ENCODE data around the gene SBK2.
"Not testable (repeated sequence)": the region's sequence is repeated elsewhere in the genome, so short reads cannot be mapped to it uniquely, and the experiment has no call there.

SBK2 gene

DNA sequence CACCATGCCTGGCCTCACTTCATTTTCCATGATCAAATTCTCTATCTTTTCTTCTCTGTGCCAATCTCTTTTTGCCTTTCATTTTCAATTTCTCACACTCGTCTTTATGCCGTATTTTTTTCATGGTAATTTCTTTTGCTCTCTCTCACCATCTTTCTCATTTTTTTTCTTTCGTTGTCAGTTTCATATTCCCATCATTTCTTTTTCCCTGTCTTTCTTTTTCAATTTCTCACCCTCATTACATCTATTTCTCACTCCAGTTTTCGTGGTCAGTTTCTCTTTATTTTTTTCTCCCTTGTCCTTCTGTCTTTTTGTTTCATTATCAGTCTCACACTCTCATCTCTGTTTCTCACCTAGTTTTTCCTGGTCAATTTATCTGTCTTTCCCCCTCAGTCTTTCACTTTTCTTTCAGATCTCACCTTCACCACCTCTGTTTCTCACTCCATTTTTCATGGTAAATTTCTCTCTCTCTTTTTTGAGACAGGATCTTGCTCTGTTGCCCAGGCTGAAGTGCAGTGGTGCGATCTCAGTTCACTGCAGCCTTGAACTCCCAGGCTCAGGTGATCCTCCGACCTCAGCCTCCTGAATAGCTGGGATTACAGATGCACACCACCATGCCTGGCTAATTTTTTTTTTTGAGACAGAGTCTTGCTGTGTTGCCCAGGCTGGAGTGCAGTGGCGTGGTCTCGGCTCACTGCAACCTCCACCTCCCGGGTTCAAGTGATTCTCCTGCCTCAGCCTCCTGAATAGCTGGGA is 34.6 kb downstream of the SBK2 start:
- no peak for DNase-seq (ENCODE audit: low read depth in 2 of 2)

DNA sequence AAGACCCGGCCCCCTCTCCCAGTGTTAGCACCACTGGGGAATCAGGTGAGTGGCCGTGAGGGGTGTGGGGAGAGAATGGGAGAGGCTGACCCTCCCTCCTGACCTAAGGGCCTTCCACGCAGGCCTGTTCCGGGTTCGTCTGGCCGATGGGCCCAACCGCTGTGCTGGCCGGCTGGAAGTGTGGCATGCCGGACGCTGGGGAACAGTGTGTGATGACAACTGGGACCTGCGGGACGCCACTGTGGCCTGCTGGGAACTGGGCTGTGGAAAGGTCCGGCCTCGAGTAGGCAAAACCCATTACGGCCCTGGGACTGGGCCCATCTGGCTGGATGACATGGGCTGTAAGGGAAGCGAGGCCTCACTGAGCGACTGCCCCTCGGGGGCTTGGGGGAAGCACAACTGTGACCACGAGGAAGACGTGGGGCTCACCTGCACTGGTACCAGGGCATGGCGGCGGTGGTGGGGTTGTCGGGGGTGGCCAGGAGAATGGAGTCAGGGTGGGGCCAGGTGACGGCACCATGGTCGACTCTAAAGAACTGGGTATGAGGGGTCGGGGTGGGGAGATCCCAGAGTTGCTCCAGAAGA is 36.5 kb downstream of the SBK2 start:
- no peak for DNase-seq (ENCODE audit: low read depth in 2 of 2)

DNA sequence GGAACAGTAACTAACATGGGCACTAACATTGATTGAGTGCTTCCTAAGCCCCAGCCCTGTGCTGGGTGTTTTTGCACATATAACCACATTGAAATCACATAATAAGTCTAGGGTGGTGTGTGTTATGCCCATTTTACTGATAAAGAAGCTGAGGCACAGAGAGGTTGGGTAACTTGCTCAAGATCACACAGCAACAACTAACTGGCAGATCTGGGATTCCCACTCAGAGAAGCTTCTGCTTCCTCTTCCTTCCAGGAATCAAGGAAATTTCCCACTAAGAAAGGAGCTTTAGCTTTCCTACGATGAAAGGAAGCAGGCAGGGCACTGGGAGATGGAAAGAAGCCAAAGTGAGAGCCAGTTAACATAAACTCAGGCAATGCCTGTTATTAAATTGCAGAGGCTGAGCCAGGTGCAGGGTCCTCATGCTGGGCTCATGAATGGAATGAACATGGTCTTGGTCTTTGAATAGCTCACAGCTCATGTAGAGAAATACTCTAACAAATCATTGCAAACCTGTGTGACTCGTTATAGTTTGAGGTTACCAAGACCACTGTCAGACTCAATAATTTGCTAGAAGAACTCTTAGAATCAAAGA is 38.6 kb downstream of the SBK2 start:
- DNase-seq (ENCODE audit: low read depth in 2 of 2) = no peak

DNA sequence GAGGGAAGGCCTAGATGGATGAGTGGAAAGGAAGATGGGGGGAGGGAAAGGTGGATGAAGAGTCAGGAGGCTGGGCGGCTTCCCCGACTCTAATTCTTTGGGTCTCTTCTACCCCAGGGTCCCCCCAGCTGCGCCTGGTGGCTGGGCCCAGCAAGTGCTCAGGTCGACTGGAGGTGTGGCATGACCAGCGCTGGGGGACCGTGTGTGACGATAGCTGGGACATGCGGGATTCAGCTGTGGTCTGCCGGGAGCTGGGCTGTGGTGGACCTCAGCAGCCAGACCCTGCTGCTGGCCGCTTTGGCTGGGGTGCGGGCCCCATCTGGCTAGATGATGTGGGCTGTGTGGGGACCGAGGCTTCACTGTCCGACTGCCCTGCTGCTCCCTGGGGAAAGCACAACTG is 39.2 kb downstream of the SBK2 start:
- no peak for DNase-seq (ENCODE audit: low read depth in 2 of 2)

DNA sequence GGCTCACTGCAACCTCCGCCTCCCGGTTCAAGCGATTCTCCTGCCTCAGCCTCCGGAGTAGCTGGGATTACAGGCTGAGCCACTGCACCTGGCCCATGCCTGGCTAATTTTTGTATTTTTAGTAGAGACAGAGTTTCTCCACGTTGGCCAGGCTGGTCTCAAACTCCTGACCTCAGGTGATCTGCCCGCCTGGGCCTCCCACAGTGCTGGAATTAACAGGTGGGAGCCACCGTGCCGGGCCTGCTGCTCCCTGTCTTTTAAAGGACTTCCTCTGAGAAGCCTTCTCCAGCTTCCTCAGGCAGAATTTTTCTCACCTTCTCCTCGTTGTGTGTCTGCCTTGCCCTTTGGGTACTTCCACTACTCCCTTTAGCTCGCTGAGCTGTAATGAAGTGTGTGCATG is 40.1 kb downstream of the SBK2 start:
- not testable (repeated sequence) for DNase-seq (ENCODE audit: low read depth in 2 of 2)

DNA sequence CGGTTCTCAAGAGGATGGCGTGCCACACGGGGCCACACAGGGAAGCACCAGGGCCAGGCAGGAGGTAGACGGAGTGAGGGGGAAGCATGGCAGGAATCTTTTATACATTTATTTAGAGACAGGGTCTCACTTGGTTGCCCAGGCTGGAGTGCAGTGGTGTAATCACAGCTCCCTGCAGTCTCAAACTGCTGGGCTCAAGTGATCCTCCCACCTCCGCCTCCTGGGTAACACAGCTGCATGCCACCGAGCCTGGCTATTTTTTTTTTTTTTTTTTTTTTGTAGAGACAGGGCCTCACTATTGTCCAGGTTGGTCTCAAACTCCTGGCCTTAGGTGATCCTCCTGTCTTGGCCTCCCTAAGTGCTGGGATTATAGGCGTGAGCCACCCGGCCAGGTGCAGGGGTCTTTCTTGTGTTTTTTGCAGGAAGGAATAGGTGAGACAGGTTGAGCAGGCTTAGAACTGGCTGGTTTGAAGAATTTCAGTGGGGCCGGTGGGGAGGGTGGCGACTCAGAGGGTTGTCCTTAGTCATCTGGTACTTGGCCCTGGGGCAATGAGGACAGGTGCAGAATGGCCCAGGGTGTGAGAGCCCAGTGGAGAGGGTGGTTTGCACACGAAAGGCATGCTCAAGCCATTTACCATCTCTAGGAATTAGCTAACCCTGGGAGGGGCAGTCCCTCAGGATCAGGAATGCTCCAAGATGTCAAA is 41.1 kb downstream of the SBK2 start:
- DNase-seq (ENCODE audit: low read depth in 2 of 2) = no peak

DNA sequence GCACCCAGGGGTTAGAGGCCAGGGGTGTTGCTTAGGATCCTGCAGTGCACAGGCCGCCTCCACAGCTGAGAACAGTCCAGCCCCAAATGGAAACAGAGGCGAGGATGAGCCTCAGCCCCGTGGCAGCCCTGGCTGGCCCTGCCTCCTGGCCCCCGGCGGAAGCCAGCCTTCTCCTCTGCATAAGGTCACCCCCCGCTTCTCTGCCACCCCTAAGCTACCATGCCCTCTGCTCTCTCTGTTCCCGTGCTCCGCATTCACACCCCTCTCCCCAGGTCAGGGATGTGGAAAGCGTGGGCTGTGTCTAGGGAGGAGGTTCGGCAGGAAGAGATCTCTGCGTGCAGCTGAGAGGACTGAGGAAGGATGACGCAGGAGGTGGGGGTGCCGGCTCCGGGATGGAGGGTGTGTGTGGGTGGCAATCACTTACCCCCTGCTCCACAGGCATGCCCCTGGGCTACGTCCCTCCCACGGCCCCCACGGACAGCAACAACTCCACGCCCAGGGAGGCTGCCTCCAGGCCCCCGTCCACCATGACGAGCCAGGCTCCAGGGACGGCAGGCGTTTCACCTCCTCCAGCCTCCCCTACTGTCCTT is 42.7 kb downstream of the SBK2 start:
- no peak for DNase-seq (ENCODE audit: low read depth in 2 of 2)

DNA sequence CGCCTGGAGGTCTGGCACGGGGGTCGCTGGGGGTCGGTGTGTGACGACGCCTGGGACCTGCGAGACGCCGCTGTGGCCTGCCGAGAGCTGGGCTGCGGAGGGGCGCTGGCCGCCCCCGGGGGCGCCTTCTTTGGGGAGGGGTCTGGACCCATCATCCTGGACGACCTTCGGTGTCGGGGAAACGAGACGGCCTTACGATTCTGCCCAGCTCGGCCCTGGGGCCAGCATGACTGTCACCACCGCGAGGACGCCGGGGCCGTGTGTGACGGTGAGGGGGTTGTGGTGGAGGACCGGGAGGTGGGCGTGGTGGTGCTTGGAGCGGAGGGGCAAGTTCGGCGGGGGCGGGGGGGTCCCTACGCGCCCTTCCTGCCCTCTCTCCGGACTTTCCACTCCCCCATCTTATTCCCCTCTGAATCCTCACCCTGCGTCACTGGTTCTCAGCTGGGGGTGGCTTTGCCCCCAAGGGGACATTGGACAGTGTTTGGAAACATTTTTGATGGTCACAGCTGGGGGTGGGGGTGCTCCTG is 43.2 kb downstream of the SBK2 start:
- no peak for DNase-seq (ENCODE audit: low read depth in 2 of 2)

DNA sequence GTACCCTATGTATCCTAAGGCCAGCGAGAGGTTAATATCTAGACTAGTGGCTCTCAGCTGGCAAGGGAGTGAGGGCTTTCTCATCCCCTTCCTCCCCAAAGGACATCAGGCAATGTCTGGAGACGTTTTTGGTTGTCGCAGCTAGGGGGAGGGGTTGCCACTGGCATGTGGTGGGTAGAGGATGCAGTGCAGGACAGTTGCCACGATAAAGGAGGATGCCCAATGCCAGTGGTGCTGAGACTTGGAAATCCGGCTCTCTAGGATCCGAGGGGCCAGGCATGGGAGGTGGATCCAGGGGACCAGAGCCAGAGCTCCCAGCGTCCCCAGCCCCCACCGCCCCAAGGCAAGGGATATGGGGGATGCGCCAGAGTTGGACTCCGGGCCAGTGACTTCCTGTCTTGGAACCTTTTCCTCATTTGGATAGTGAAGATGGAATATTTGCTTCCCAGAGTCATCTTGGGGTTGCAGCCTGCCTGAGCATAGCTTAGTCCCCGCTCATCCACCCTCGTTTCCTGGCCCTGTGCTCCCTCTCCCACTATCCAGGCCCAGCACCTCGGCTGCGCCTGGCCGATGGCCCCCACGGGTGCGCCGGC is 43.8 kb downstream of the SBK2 start:
- no peak for DNase-seq (ENCODE audit: low read depth in 2 of 2)

DNA sequence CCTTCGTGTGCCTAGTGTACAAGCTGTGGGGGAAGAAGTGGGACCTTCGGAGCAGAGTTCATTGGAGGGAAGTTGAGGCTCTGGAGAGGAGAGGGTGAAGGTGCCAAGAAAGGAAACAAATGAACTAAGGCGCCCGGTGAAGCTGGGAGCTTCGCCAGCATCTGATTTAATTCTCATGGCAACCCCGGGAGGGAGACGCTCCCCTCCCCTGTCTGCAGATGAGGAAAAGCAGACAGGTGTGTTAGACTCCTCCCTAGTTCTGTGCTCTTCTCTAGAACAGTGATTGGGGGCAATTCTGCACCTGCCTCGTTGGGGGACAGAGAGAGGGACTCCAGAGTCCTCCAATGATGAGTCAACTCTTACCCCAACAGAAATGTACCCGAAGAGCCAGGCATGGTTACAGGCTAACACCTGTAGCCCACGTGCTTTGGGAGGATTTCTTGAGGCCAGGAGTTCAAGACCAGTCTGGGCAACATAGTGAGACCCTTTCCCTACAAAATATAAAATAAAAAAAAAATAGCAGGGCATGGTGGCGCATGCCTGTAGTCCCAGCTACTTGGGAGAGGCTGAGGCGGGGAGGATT is 44.5 kb downstream of the SBK2 start:
- no peak for DNase-seq (ENCODE audit: low read depth in 2 of 2)

DNA sequence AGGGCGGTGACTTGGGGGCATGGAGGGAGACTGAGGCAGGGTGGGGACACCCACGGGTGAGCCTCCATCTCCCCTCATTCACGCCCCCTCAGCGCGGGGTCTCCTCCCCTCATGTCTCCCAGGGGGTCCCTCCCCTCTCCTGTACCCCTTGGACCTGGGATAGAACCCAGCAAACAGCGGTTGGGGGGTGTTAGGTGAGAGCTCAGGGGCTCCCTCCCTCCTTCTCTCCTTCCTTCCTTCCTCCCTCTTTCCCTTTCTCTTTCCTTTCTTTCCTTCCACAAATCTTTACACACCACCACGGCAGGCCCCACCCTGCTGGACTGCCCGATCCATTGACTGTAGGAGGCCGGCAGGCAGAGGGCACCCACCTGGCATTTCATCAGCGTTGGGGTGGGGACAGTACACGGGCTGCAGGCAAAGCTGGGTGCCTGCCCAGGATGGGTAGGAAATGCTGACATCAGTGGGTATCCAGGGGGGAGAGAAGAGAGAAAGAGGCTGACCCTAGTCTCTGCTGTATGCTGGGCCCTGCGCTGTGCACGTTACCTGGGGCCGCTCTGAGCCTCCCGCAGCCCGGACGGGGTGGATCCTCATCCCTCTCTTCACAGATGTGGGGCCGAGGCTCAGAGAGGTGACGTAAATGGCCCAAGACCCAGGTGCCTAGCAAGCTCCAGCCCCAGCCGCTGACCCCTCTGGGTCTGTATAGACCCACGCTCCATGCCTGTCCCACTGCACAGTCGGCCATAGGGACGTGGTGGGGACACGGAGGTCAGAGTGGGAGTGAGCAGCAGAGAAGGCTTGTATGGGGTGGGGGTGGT is 45.2 kb downstream of the SBK2 start:
- no peak for DNase-seq (ENCODE audit: low read depth in 2 of 2)

DNA sequence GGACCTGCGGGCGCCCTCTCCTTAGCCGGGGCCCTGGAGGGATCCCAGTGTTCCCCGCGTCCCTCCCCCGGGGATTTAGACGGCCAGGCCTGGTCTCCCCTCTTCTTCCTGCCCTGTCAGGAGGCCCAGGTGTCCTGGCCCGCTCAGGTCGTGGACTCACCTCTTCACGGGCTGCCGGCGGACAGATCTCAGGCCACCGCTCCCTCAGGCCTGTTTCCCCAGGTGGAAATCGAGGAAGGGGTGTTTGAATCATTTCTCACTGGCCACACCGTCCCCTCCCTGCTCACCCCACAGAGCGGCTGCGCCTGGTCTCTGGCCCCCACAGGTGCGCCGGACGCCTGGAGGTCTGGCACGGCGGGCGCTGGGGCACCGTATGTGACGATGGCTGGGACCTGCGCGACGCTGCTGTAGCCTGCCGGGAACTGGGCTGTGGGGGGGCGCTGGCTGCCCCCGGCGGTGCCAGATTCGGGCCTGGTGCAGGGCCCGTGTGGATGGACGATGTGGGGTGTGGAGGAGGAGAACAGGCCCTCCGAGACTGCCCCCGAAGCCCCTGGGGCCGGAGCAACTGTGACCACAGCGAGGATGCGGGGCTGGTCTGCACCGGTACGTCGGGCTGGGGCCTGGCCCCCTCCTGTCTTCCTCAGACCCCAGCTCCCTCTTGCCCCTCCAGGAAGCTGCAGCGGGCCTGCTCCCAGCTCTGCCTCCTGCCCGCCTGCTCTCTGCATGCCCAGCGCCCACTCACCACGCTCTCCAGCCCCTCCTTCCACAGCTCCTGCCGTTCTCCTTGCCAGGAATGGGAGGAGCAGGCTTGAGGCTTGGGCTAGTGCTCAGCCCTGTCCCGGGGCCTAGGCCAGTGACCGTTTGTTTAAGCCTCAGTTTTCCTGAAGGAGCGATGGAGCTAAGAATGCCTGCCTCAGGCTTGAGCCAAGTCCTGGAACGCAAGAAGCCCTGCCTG is 46.2 kb downstream of the SBK2 start:
- no peak for DNase-seq (ENCODE audit: low read depth in 2 of 2)

DNA sequence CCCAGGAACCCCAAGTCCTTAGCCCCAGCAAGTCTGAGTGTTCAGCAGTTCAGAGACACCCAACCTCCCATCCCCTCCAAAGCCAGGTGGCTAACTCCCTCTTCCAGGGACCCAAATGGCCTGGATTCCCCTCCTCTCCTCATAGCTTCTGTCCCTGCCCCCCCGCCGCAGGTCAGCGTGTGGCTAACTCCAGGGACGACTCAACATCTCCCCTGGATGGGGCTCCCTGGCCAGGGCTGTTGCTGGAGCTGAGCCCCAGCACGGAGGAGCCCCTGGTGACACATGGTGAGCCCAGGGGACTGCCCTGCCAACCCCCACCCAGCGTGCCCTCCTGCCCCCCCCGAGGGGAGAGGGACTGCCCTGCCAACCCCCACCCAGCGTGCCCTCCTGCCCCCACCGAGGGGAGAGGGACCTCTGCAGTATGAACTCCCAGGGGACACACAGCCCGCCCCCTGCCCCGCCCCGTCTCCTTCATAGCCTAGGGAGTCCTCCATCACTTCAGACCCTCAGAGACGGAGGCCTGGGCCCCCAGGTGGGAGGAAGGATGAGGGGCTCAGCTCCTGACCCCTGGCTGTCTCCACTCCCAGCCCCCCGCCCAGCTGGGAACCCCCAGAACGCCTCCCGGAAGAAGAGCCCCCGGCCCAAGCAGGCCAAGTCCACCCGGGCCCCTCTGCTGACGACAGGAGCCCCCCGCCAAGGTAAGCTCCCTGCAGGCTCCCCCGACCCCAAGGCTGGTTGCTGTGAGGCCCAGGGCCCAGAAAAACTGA is 47.0 kb downstream of the SBK2 start:
- DNase-seq (ENCODE audit: low read depth in 2 of 2) = no peak

DNA sequence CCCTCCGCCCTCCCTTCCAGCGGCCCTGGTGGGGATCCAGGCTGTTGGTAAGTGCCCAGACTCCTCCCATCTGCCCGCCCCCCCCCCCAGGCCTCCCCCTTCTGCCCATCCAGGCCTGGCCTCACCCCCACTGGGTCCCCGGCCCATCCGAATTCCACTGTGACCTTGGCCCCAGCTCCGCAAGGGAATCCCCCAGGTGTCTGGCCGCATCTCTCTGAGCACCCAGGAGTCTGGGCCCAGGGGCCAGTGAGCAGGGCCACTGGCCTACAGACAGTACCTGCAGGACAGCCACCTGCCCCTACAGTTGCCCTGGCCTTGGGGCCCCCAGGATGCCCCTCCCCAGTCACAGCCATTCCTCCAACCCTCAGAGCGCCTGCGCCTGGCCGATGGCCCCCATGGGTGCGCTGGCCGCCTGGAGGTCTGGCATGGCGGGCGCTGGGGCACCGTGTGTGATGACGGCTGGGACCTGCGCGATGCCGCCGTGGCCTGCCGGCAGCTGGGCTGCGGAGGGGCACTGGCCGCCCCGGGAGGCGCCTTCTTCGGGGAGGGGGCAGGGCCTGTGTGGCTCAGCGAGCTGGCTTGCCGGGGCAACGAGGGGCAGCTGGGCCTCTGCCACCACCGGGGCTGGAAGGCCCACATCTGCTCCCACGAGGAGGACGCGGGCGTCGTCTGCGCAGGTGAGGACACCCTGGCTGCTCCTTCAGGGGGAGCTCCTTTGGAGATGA is 47.8 kb downstream of the SBK2 start:
- DNase-seq (ENCODE audit: low read depth in 2 of 2) = no peak

DNA sequence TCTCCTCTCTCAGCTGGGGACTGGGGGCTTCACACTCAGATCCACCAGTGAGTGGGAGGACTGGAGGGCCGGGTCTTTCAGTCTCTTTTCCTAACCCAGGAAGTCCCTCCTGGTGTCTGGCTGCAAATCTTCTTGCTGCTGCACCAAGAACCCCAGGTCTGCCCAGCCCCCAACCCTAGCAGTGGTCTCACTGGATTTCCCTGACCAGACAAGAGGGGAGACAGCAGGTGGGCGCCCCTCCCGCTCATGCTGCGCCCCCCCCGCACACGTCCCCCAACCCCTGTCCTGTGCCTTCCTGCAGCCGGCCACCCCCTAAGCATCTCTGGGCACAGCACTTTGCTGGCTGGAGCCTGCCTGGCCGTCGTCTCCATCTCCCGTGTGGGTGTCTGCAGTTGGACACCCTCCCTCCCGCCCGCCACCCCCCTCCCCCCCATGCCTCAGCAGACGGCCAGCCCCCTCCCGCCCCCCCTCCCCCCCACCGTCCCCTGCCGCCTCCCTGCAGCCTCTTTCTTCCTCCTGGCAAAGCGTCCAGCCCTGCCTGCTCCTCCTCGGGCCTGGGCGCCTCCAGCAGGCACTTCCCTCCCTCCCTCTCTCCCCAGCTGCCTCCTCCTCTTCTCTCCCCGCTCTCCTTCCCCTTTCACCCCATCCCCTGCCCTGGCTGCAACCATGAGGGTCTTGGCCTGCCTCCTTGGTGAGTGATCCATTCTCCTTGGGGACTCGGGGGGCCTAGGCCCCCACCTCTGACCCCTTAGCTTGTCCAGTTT is 48.8 kb downstream of the SBK2 start, which contains the start of gene SSC5D:
SSC5D (plus strand) TSS at position 513 of the 764 bp plus-strand sequence; CDS start at position 667, 154 bp downstream.
- DNase-seq (ENCODE audit: low read depth in 2 of 2) = no peak

DNA sequence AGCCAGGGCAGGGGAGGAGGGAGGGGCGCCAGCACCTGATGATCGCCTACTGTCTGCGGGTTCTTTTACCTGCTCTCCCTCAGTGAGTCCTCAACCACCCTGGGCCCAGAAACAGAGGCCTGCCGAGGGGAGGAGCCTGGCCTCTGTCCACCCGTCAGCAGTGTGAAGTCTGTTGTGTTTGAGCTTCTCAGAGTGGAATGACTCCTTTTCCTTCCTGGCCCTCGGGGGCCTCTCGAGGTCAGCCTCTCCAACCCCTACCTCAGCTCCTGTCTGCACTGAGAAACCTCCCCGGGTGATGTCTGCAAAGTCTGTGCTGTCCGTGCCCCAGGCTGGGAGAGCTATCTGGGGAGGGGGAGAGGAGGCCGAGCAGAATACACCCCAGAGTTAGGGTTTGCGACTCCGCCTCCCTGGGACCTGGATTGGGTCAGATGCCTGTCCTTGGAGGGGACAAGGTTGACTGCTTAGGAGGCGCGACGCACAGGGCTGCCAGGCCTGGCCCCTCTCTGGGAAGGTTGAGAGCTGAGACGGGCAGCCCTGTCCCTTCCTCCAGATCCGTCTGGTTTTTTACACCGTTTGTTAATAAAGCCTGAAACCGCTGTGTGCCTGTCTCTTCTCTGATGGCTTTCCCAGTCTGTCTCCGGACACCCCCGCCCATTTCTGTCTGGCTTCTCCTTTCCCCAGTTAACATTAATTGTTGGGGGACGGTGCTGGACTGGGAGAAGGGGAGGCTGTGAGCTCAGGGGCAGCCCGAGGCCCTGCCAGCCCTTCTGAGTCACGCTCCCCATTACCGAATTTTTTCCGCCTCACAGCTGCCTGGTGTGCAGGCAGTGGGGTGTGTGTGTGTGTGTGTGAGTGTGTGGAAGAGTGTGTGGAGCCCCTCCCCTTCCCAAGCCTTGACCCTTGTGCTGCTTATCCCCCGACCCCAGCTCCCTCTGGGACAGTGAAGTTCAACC is 49.7 kb downstream of the SBK2 start:
- peak in 1 of 2 donors; percentile 30 for DNase-seq (ENCODE audit: low read depth in 2 of 2)
